Measurements from ENCODE around the gene SLC24A4.

The SLC24A4 gene

DNA sequence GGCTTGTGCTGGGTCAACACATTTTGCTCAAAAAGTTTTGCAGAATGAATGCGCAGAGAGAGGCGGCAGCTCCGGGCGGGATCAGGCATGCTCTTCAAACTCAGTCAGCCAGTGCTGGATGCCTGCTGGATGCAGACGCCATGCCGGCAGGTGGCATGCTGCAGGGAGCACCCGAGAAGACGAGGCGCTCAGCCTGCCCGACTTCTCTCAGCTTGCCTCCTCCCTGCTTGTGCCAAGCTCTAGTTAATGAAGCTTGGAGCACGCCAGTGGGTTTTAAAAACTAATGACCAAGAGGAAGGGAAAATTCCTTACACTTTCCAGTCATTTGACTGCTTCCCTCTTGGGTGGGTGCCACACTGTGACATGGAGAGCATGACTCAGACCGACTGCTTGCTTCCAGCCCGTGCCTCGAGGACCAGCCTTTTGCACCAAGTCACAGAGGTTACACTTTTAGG is 39.8 kb downstream of the SLC24A4 start:
- no peak overlapping the region for H3K4me3 ChIP-seq (replicated peaks; ENCODE audit: insufficient read depth, low read length)
- no peaks in the 10 kb centered on the region for H3K27me3 ChIP-seq (ENCODE audit: insufficient read depth, poor library complexity, severe bottlenecking)
- H3K27ac ChIP-seq (replicated peaks), result no peak overlapping the region
- no peak for TF ChIP-seq POLR2AphosphoS5 (IDR thresholded peaks at IDR 0.05; ENCODE audit: low read depth)
- TF ChIP-seq CTCF (IDR thresholded peaks at IDR 0.05; ENCODE audit: insufficient read depth, low read length), result no peak
- no peak for TF ChIP-seq GABPA (IDR thresholded peaks at IDR 0.05; ENCODE audit: low read depth)
- no peak for TF ChIP-seq SPI1 (IDR thresholded peaks at IDR 0.05; ENCODE audit: borderline replicate concordance, low read depth)
- TF ChIP-seq REST (IDR thresholded peaks at IDR 0.05; ENCODE audit: insufficient replicate concordance, low read depth), result no peak
- no peak for DNase-seq (ENCODE audit: low read depth in 1 of 2, low spot score in 1 of 2)

DNA sequence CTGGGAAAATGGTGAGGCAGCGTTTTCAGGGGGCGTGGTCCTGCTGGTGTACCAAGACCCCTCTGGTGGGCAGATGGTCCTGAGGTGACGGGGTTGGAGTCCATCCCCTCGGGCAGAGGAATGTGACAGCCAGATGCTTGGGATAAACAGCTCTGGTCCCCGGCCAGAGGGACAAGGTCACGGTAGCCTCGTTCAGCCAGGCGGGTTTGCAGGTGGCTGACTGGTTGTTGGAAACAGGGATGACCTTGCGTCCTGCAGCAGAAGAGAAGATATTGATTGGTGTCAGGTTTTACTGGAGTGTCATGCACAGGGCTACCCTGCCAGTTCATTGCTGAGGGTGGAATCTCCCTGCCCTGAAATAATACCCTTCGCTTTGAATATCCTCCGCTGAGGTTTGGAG is 43.3 kb downstream of the SLC24A4 start:
- no peak for TF ChIP-seq GABPA (IDR thresholded peaks at IDR 0.05; ENCODE audit: low read depth)
- TF ChIP-seq POLR2AphosphoS5 (IDR thresholded peaks at IDR 0.05; ENCODE audit: low read depth), result no peak
- no peak for TF ChIP-seq REST (IDR thresholded peaks at IDR 0.05; ENCODE audit: insufficient replicate concordance, low read depth)
- TF ChIP-seq SPI1 (IDR thresholded peaks at IDR 0.05; ENCODE audit: borderline replicate concordance, low read depth), result no peak
- no peak for TF ChIP-seq CTCF (IDR thresholded peaks at IDR 0.05; ENCODE audit: insufficient read depth, low read length)

GRCh38 chr14:92368001-92368400 is 45.0 kb downstream of the SLC24A4 start:
- no peaks in the 10 kb centered on the region for H3K27me3 ChIP-seq (ENCODE audit: insufficient read depth, poor library complexity, severe bottlenecking)
- DNase-seq (ENCODE audit: low read depth in 1 of 2, low spot score in 1 of 2), result no peak
- no peak overlapping the region for H3K4me3 ChIP-seq (replicated peaks; ENCODE audit: insufficient read depth, low read length)
- no peak overlapping the region for H3K27ac ChIP-seq (replicated peaks)
- TF ChIP-seq GABPA (IDR thresholded peaks at IDR 0.05; ENCODE audit: low read depth) (no peak), POLR2AphosphoS5 (IDR thresholded peaks at IDR 0.05; ENCODE audit: low read depth) (no peak), SPI1 (IDR thresholded peaks at IDR 0.05; ENCODE audit: borderline replicate concordance, low read depth) (no peak), CTCF (IDR thresholded peaks at IDR 0.05; ENCODE audit: insufficient read depth, low read length) (no peak), REST (IDR thresholded peaks at IDR 0.05; ENCODE audit: insufficient replicate concordance, low read depth) (no peak)

More for the DNA sequence above, 43.3 kb downstream of the SLC24A4 start:
- DNase-seq (ENCODE audit: low read depth in 1 of 2, low spot score in 1 of 2), result no peak
- H3K27me3 ChIP-seq (ENCODE audit: insufficient read depth, poor library complexity, severe bottlenecking), result no peaks in the 10 kb centered on the region
- no peak overlapping the region for H3K4me3 ChIP-seq (replicated peaks; ENCODE audit: insufficient read depth, low read length)
- no peak overlapping the region for H3K27ac ChIP-seq (replicated peaks)
